OCI-LY3 (cell line): ENCODE data around the gene TMEM178B.

Experiments
- CTCF ChIP-seq: fragments of 200-600, 300-600 bp; sonication (generic); IDR thresholded peaks from 2 replicates; pipeline ENCODE4 v1.5.1; 2014; ENCODE audit warnings: antibody characterized with exemption, low read length, low read depth
- EZH2phosphoT487 ChIP-seq: fragments of 200-600 bp; shearing (Covaris generic); IDR thresholded peaks from 2 replicates; pipeline ENCODE4 v1.6.1; 2018; ENCODE audit warnings: antibody characterized with exemption, mixed run types, low read depth

GRCh38 chr7:141522657-141523342, 448.9 kb downstream of the TMEM178B start:
- TF ChIP-seq CTCF, result no peak
- no peak for TF ChIP-seq EZH2phosphoT487
